Measurements from ENCODE around the gene IQGAP1. TPM values are rescaled to one million over a fixed set of nuclear protein-coding genes. Genes with fewer than 3 reads are reported as not detected.
A peak's percentile ranks its signal among the peaks of the same experiment; 100 is the strongest.

IQGAP1 gene
- total RNA-seq, 2 experiments from 2014 or later = 211 to 220 TPM

- peaks cover 3% of the 10 kb centered on the region for H3K9me3 Mint-ChIP-seq
- POLR2A ChIA-PET = interaction anchor here (0.5 to 1.4 kb wide), 2 partner anchors 31 to 32 kb away, joined by 3 read pairs; partner anchors contain the start of gene IQGAP1
- DNase-seq = no peak
Measured at GRCh38 chr15:90419738-90420406, 31.8 kb downstream of the IQGAP1 start.

GRCh38 chr15:90420451-90420850 lies 32.4 kb downstream of the IQGAP1 start:
- POLR2A ChIA-PET = interaction anchor here (0.9 to 1.4 kb wide), 2 partner anchors 33 kb away, joined by 3 read pairs; partner anchors contain the start of gene IQGAP1
- ATAC-seq (ENCODE audit: low read depth) (no peak), DNase-seq (no peak)
- peaks cover 3% of the 10 kb centered on the region for H3K9me3 Mint-ChIP-seq
- no peak overlapping the region for H3K27ac Mint-ChIP-seq
- H3K36me3 Mint-ChIP-seq = peaks cover 23% of the 10 kb centered on the region
- no peaks in the 10 kb centered on the region for H3K27me3 Mint-ChIP-seq
- no peak overlapping the region for H3K4me3 Mint-ChIP-seq
- peaks cover 37% of the 10 kb centered on the region for H3K4me1 Mint-ChIP-seq

More at GRCh38 chr15:90419738-90420406, 31.8 kb downstream of the IQGAP1 start:
- H3K4me1 Mint-ChIP-seq = peaks cover 37% of the 10 kb centered on the region
- H3K4me3 Mint-ChIP-seq = no peak overlapping the region
- peaks cover 23% of the 10 kb centered on the region for H3K36me3 Mint-ChIP-seq
- ATAC-seq (ENCODE audit: low read depth) = peak; percentile 66
- H3K27me3 Mint-ChIP-seq = no peaks in the 10 kb centered on the region
- H3K27ac Mint-ChIP-seq = peak overlapping the region; percentile 37

GRCh38 chr15:90421527-90421926 lies 33.5 kb downstream of the IQGAP1 start:
- peaks cover 3% of the 10 kb centered on the region for H3K9me3 Mint-ChIP-seq
- no peak for DNase-seq
- H3K4me3 Mint-ChIP-seq = no peak overlapping the region
- no peak for ATAC-seq (ENCODE audit: low read depth)
- no peak overlapping the region for H3K27ac Mint-ChIP-seq
- H3K27me3 Mint-ChIP-seq = no peaks in the 10 kb centered on the region
- peaks cover 22% of the 10 kb centered on the region for H3K36me3 Mint-ChIP-seq
- POLR2A ChIA-PET = interaction anchor here (0.7 to 0.9 kb wide), 2 partner anchors 34 to 148 kb away, joined by 3 read pairs; partner anchors contain the start of gene IQGAP1
- H3K4me1 Mint-ChIP-seq = peaks cover 36% of the 10 kb centered on the region

GRCh38 chr15:90422043-90422442 lies 34.0 kb downstream of the IQGAP1 start:
- Mint-ChIP-seq H3K4me1 (peaks cover 36% of the 10 kb centered on the region), H3K27ac (no peak overlapping the region), H3K27me3 (no peaks in the 10 kb centered on the region), H3K9me3 (no peaks in the 10 kb centered on the region), H3K36me3 (peaks cover 20% of the 10 kb centered on the region), H3K4me3 (no peak overlapping the region)
- POLR2A ChIA-PET = no interaction called here
- DNase-seq (no peak), ATAC-seq (ENCODE audit: low read depth) (no peak)

GRCh38 chr15:90422936-90423335 lies 34.9 kb downstream of the IQGAP1 start:
- no peak for ATAC-seq (ENCODE audit: low read depth)
- DNase-seq = no peak
- no peaks in the 10 kb centered on the region for H3K9me3 Mint-ChIP-seq
- no peak overlapping the region for H3K27ac Mint-ChIP-seq
- H3K36me3 Mint-ChIP-seq = peaks cover 20% of the 10 kb centered on the region
- H3K27me3 Mint-ChIP-seq = no peaks in the 10 kb centered on the region
- no peak overlapping the region for H3K4me3 Mint-ChIP-seq
- POLR2A ChIA-PET = interaction anchor here (1.0 to 1.4 kb wide), 2 partner anchors 30 to 63 kb away, joined by 3 to 5 read pairs; no protein-coding TSS in a partner anchor
- H3K4me1 Mint-ChIP-seq = peaks cover 32% of the 10 kb centered on the region

- Mint-ChIP-seq H3K4me1 (peaks cover 26% of the 10 kb centered on the region), H3K9me3 (no peaks in the 10 kb centered on the region), H3K27ac (no peak overlapping the region), H3K27me3 (no peaks in the 10 kb centered on the region), H3K4me3 (no peak overlapping the region), H3K36me3 (peaks cover 21% of the 10 kb centered on the region)
- ATAC-seq (ENCODE audit: low read depth) (no peak), DNase-seq (no peak)
- POLR2A ChIA-PET = interaction anchor here (1.4 kb wide), 1 partner anchor 30 kb away, joined by 5 read pairs; no protein-coding TSS in a partner anchor
Measured at GRCh38 chr15:90423801-90424319, 35.8 kb downstream of the IQGAP1 start.

- no peak overlapping the region for H3K27ac Mint-ChIP-seq
- no peak overlapping the region for H3K4me3 Mint-ChIP-seq
- peaks cover 30% of the 10 kb centered on the region for H3K36me3 Mint-ChIP-seq
- POLR2A ChIA-PET = no interaction called here
- peaks cover 14% of the 10 kb centered on the region for H3K4me1 Mint-ChIP-seq
- H3K9me3 Mint-ChIP-seq = no peaks in the 10 kb centered on the region
- no peak for DNase-seq
- H3K27me3 Mint-ChIP-seq = no peaks in the 10 kb centered on the region
- no peak for ATAC-seq (ENCODE audit: low read depth)
Measured at GRCh38 chr15:90425726-90426346, 37.8 kb downstream of the IQGAP1 start.

- Mint-ChIP-seq H3K27me3 (no peaks in the 10 kb centered on the region), H3K4me1 (peaks cover 11% of the 10 kb centered on the region), H3K9me3 (no peaks in the 10 kb centered on the region), H3K36me3 (peaks cover 32% of the 10 kb centered on the region), H3K27ac (no peak overlapping the region), H3K4me3 (no peak overlapping the region)
- POLR2A ChIA-PET = no interaction called here
- DNase-seq (no peak), ATAC-seq (ENCODE audit: low read depth) (no peak)
Measured at GRCh38 chr15:90427185-90427584, 39.1 kb downstream of the IQGAP1 start.

- H3K9me3 Mint-ChIP-seq = no peaks in the 10 kb centered on the region
- DNase-seq = no peak
- POLR2A ChIA-PET = no interaction called here
- H3K27me3 Mint-ChIP-seq = no peaks in the 10 kb centered on the region
- H3K4me3 Mint-ChIP-seq = no peak overlapping the region
- peaks cover 8% of the 10 kb centered on the region for H3K4me1 Mint-ChIP-seq
- no peak overlapping the region for H3K27ac Mint-ChIP-seq
- ATAC-seq (ENCODE audit: low read depth) = no peak
- H3K36me3 Mint-ChIP-seq = peaks cover 51% of the 10 kb centered on the region
Measured at GRCh38 chr15:90432253-90432652, 44.2 kb downstream of the IQGAP1 start.

- DNase-seq = no peak
- ATAC-seq (ENCODE audit: low read depth) = no peak
- no peaks in the 10 kb centered on the region for H3K27me3 Mint-ChIP-seq
- H3K36me3 Mint-ChIP-seq = peaks cover 45% of the 10 kb centered on the region
- no peaks in the 10 kb centered on the region for H3K9me3 Mint-ChIP-seq
- POLR2A ChIA-PET = no interaction called here
- no peak overlapping the region for H3K27ac Mint-ChIP-seq
- peaks cover 11% of the 10 kb centered on the region for H3K4me1 Mint-ChIP-seq
- H3K4me3 Mint-ChIP-seq = no peak overlapping the region
Measured at GRCh38 chr15:90435652-90436337, 47.8 kb downstream of the IQGAP1 start.

- Mint-ChIP-seq H3K9me3 (no peaks in the 10 kb centered on the region), H3K36me3 (peaks cover 52% of the 10 kb centered on the region), H3K4me3 (no peak overlapping the region), H3K4me1 (peaks cover 11% of the 10 kb centered on the region), H3K27me3 (no peaks in the 10 kb centered on the region), H3K27ac (no peak overlapping the region)
- POLR2A ChIA-PET = no interaction called here
- DNase-seq = no peak
- no peak for ATAC-seq (ENCODE audit: low read depth)
Measured at GRCh38 chr15:90436952-90437351, 48.9 kb downstream of the IQGAP1 start.

- H3K4me3 Mint-ChIP-seq = no peak overlapping the region
- POLR2A ChIA-PET = no interaction called here
- H3K27ac Mint-ChIP-seq = no peak overlapping the region
- no peak for ATAC-seq (ENCODE audit: low read depth)
- H3K27me3 Mint-ChIP-seq = no peaks in the 10 kb centered on the region
- peaks cover 46% of the 10 kb centered on the region for H3K36me3 Mint-ChIP-seq
- H3K9me3 Mint-ChIP-seq = no peaks in the 10 kb centered on the region
- peaks cover 11% of the 10 kb centered on the region for H3K4me1 Mint-ChIP-seq
- DNase-seq = no peak
Measured at GRCh38 chr15:90437516-90437915, 49.5 kb downstream of the IQGAP1 start.

GRCh38 chr15:90439946-90440345 lies 51.9 kb downstream of the IQGAP1 start:
- POLR2A ChIA-PET = interaction anchor here (0.7 kb wide), 1 partner anchor 21 kb away, joined by 4 read pairs; no protein-coding TSS in a partner anchor
- ATAC-seq (ENCODE audit: low read depth) = no peak

More at GRCh38 chr15:90439946-90440345, 51.9 kb downstream of the IQGAP1 start:
- Mint-ChIP-seq H3K9me3 (no peaks in the 10 kb centered on the region), H3K4me1 (peaks cover 10% of the 10 kb centered on the region), H3K27ac (no peak overlapping the region), H3K27me3 (no peaks in the 10 kb centered on the region), H3K36me3 (peaks cover 38% of the 10 kb centered on the region), H3K4me3 (no peak overlapping the region)
- no peak for DNase-seq
